GM12878 (cell line): ENCODE measurements around the gene PPP2R5C. TPM values are rescaled to one million over a fixed set of nuclear protein-coding genes. Genes with fewer than 3 reads are reported as not detected.

Source experiments
- ATAC-seq: fragments of 200-7000 bp; cut with Tn5 transposase; 3 replicates; pipeline ENCODE4 v1.9.1; 2020; ENCODE audit warnings: mild to moderate bottlenecking, moderate library complexity
- BruUV-seq: library from RNA; stranded (reverse); fragments of 400-500 nt; replicated peaks from 2 replicates; lab custom pipeline; 2021; lab: Mats Ljungman, UMichigan
- CTCF ChIA-PET: fragments of 300-600 bp; sonication (Branson Sonifier 250); formaldehyde crosslinking; extraction: SDS; loops from one replicate; lab custom pipeline; 2021; ENCODE audit warnings: inconsistent platforms; lab: Yijun Ruan, JAX
- POLR2A ChIA-PET: fragments of 350-600 bp; formaldehyde crosslinking; extraction: SDS; loops from one replicate; lab custom pipeline; 2021; ENCODE audit warnings: inconsistent platforms; lab: Charles Lee
- RAD21 ChIA-PET: fragments of 300-600 bp; sonication (Branson Sonifier 250); formaldehyde crosslinking; loops from one replicate; lab custom pipeline; 2023; ENCODE audit warnings: antibody characterized with exemption; ENCODE audit not compliant: unreplicated experiment; lab: Charles Lee
- SMC1A ChIA-PET: fragments of 300-600 bp; sonication (Branson Sonifier 250); formaldehyde crosslinking; loops from one replicate; lab custom pipeline; 2023; ENCODE audit not compliant: unreplicated experiment, uncharacterized antibody; lab: Charles Lee
- DNase-seq: peaks from one replicate; pipeline ENCODE4 v3.0.0-alpha.2; 2011; ENCODE audit warnings: low read depth, low spot score
- FAIRE-seq: peaks from 3 replicates; lab custom pipeline; 2011; peaks lifted over from hg19 to GRCh38; lab: Jason Lieb, UNC
- H2AFZ ChIP-seq: 2 replicates; pipeline ENCODE4 v1.6.0; 2011; ENCODE audit warnings: low read depth, low read length, control low read depth; ENCODE audit not compliant: control insufficient read depth
- H3K27ac ChIP-seq: 2 replicates; pipeline ENCODE4 v1.5.1; 2011; ENCODE audit warnings: control low read depth; ENCODE audit not compliant: control insufficient read depth, insufficient read depth
- H3K27me3 ChIP-seq, 2 experiments: replicated peaks in 1 of 2; 2 replicates each; pipeline versions ENCODE4 v1.6.0 to v1.6.1; 2011; ENCODE audit warnings: low read length in 1 of 2; ENCODE audit not compliant: control insufficient read depth in 2 of 2, insufficient read depth in 2 of 2
- H3K36me3 ChIP-seq, 2 experiments: 2 replicates each; pipeline ENCODE4 v1.5.1; 2011; ENCODE audit warnings: low read length in 1 of 2; ENCODE audit not compliant: control insufficient read depth in 2 of 2, insufficient read depth in 2 of 2
- H3K4me1 ChIP-seq: 2 replicates; pipeline ENCODE4 v1.6.1; 2011; ENCODE audit warnings: mild to moderate bottlenecking, low read length, moderate library complexity, mixed read lengths; ENCODE audit not compliant: control insufficient read depth, insufficient read depth
- H3K4me2 ChIP-seq: 2 replicates; pipeline ENCODE4 v1.6.0; 2011; ENCODE audit warnings: control low read depth; ENCODE audit not compliant: control insufficient read depth, insufficient read depth
- H3K4me3 ChIP-seq: fragments of 200-600 bp; sonication (generic); 2 replicates; pipeline ENCODE4 v1.5.1; 2016
- H3K79me2 ChIP-seq: 2 replicates; pipeline ENCODE4 v1.6.0; 2011; ENCODE audit warnings: low read length; ENCODE audit not compliant: control insufficient read depth, insufficient read depth
- H3K9ac ChIP-seq: 2 replicates; pipeline ENCODE4 v1.8.0; 2011; ENCODE audit warnings: low read length, control low read depth, mixed read lengths; ENCODE audit not compliant: control insufficient read depth, insufficient read depth
- H3K9me3 ChIP-seq: replicated peaks from 3 replicates; pipeline ENCODE4 v1.5.1; 2011; ENCODE audit warnings: mild to moderate bottlenecking, low read length; ENCODE audit not compliant: control insufficient read depth, insufficient read depth
- H4K20me1 ChIP-seq: 2 replicates; pipeline ENCODE4 v1.6.0; 2011; ENCODE audit not compliant: control insufficient read depth, insufficient read depth
- ASH2L ChIP-seq: fragments of 300-600, 200-600 bp; sonication (generic); IDR thresholded peaks from 2 replicates; pipeline ENCODE4 v1.6.1; 2017; ENCODE audit warnings: low read depth, mild to moderate bottlenecking, borderline replicate concordance
- ATF7 ChIP-seq: fragments of 450-650 bp; IDR thresholded peaks from 2 replicates; pipeline ENCODE4 v1.6.1; 2016; ENCODE audit warnings: low read depth, mild to moderate bottlenecking
- CBFB ChIP-seq: IDR thresholded peaks from 2 replicates; pipeline ENCODE4 v1.6.1; 2016; ENCODE audit warnings: antibody characterized with exemption, low read depth
- CBX5 ChIP-seq: sonication (generic); IDR thresholded peaks from 2 replicates; pipeline ENCODE4 v1.6.1; 2016; ENCODE audit warnings: low read depth, moderate library complexity, mild to moderate bottlenecking, inconsistent platforms
- EGR1 ChIP-seq, 2 experiments: IDR thresholded peaks; 1 replicate in 1 of 2; 2 replicates in 1 of 2; pipeline ENCODE4 v1.6.1; 2011 to 2012; ENCODE audit warnings: low read depth in 2 of 2, low read length in 2 of 2, borderline replicate concordance in 1 of 2, mild to moderate bottlenecking in 1 of 2, moderate library complexity in 1 of 2
- MTA3 ChIP-seq: IDR thresholded peaks from 2 replicates; pipeline ENCODE4 v1.6.1; 2012; ENCODE audit warnings: low read length, inconsistent platforms, borderline replicate concordance
- NFYB ChIP-seq: IDR thresholded peaks from 2 replicates; pipeline ENCODE4 v1.6.1; 2011; ENCODE audit warnings: low read depth, mild to moderate bottlenecking, low read length, improper control_type of control experiment, moderate library complexity; ENCODE audit not compliant: insufficient read depth
- NR2F1 ChIP-seq: fragments of 450-650 bp; conservative IDR thresholded peaks from 2 replicates; pipeline ENCODE4 v1.6.1; 2017; ENCODE audit warnings: mild to moderate bottlenecking
- PKNOX1 ChIP-seq: fragments of 450-650 bp; IDR thresholded peaks from 2 replicates; pipeline ENCODE4 v1.6.1; 2016; ENCODE audit warnings: mild to moderate bottlenecking
- PML ChIP-seq: IDR thresholded peaks from 2 replicates; pipeline ENCODE4 v1.6.1; 2012; ENCODE audit warnings: low read length, inconsistent platforms
- POLR2AphosphoS2 ChIP-seq: IDR thresholded peaks from 2 replicates; pipeline ENCODE4 v1.6.1; 2011; ENCODE audit warnings: low read depth, mild to moderate bottlenecking, low read length, improper control_type of control experiment, moderate library complexity
- RB1 ChIP-seq: fragments of 450-650 bp; formaldehyde crosslinking; IDR thresholded peaks from 2 replicates; pipeline ENCODE4 v1.6.1; 2017; ENCODE audit warnings: mild to moderate bottlenecking, borderline replicate concordance
- RCOR1 ChIP-seq: conservative IDR thresholded peaks from 2 replicates; pipeline ENCODE4 v1.6.1; 2012; ENCODE audit warnings: low read depth, low read length, improper control_type of control experiment
- SIX5 ChIP-seq: IDR thresholded peaks from 2 replicates; pipeline ENCODE4 v1.6.1; 2011; ENCODE audit warnings: mild to moderate bottlenecking, low read depth, low read length, moderate library complexity; ENCODE audit not compliant: severe bottlenecking
- SRF ChIP-seq, 2 experiments: IDR thresholded peaks; 2 replicates each; pipeline ENCODE4 v1.6.1; 2011; ENCODE audit warnings: low read depth in 2 of 2, low read length in 2 of 2, mild to moderate bottlenecking in 1 of 2, moderate library complexity in 1 of 2
- TCF12 ChIP-seq: IDR thresholded peaks from 2 replicates; pipeline ENCODE4 v1.6.1; 2011; ENCODE audit warnings: low read depth, mild to moderate bottlenecking, low read length
- ZNF274 ChIP-seq: IDR thresholded peaks from one replicate; pipeline ENCODE4 v1.8.0; 2011; ENCODE audit not compliant: insufficient read length, insufficient read depth
- ZNF384 ChIP-seq: IDR thresholded peaks from 2 replicates; pipeline ENCODE4 v1.6.1; 2012; ENCODE audit warnings: low read depth, mild to moderate bottlenecking, low read length, improper control_type of control experiment, borderline replicate concordance
- WGBS: methylation state at CpG from one replicate; pipeline ENCODE4 v1.1.6; 2016; ENCODE audit warnings: low lambda C conversion rate; ENCODE audit not compliant: insufficient replicate concordance, insufficient coverage; ENCODE audit errors: missing lambda C conversion rate; 5-methylcytosine and 5-hydroxymethylcytosine counted together
- in situ Hi-C: fragments of 300-500 bp; cut with MboI; formaldehyde crosslinking; loops from 9 replicates; pipeline ENCODE4 v1.14.3; 2018; ENCODE audit warnings: mixed read lengths
- intact Hi-C: fragments of 100-400 bp; cut with micrococcal nuclease; formaldehyde crosslinking; loops from one replicate; pipeline ENCODE4 v1.14.2; 2022; ENCODE audit not compliant: unreplicated experiment
- polyA plus RNA-seq, 11 experiments: library from polyadenylated mRNA; depleted of rRNA in 4 of 11; unstranded in 6 of 11; stranded (reverse) in 5 of 11; fragments of >200 nt; fragmentation: Nextera tagmentation in 4 of 11; fragmentation: Illumina TruSeq in 1 of 11; extraction: Ambion mirVana in 4 of 11; extraction: Trizol in 1 of 11; gene quantifications; 1 replicate in 1 of 11; 2 replicates in 10 of 11; pipeline versions ENCODE4 v1.2.1 to v1.2.3, GENCODE V29; 2011 to 2016; ENCODE audit warnings: inconsistent platforms in 2 of 11, missing spikeins in 2 of 11, low read depth in 1 of 11
- total RNA-seq, 4 experiments: library from RNA; depleted of rRNA in 3 of 4; stranded (reverse); fragments of >200 nt in 3 of 4; fragmentation: Illumina TruSeq in 1 of 4; extraction: Trizol in 1 of 4; gene quantifications; 2 replicates each; pipeline versions ENCODE4 v1.2.1 to v1.2.3, GENCODE V29; 2013 to 2021
- TF ChIP-seq, protein P1 (sequence below): fragments of 450-650 bp; IDR thresholded peaks from 2 replicates; pipeline ENCODE4 v1.6.1; 2017; ENCODE audit warnings: mild to moderate bottlenecking

Gene PPP2R5C
- total and polyA plus RNA-seq, 10 of the 15 experiments (the other 5 are each of a cell fraction or from before 2014, with no cell fraction given), result 106 to 199 (median 144) TPM

GRCh38 chr14:101736071-101736470, 25.4 kb upstream of the PPP2R5C start:
- H3K4me1 ChIP-seq, result peaks cover 10% of the 10 kb centered on the region
- intact Hi-C loops, result no loop called here
- no peaks in the 10 kb centered on the region for H3K79me2 ChIP-seq
- BruUV-seq, result no TSS peak
- H3K9ac ChIP-seq, result no peak overlapping the region
- no peak overlapping the region for H3K4me2 ChIP-seq
- no peaks in the 10 kb centered on the region for H3K27me3 ChIP-seq
- RAD21 ChIA-PET, result interaction anchor here (0.8 to 1.1 kb wide), 3 partner anchors 29 to 109 kb away, joined by 3 read pairs; no protein-coding TSS in a partner anchor
- FAIRE-seq, result no peak
- H2AFZ ChIP-seq, result no peak overlapping the region
- TF ChIP-seq ATF7 (no peak), ZNF274 (no peak), NR2F1 (no peak), POLR2AphosphoS2 (no peak), NFYB (no peak), PML (no peak), SIX5 (no peak), RB1 (no peak), RCOR1 (no peak), CBX5 (no peak), TCF12 (no peak), ZNF384 (no peak), ASH2L (no peak), MTA3 (no peak), SRF (IDR thresholded peaks at IDR 0.05; ENCODE audit: low read depth in 2 of 2, low read length in 2 of 2) (no peak), CBFB (no peak), PKNOX1 (no peak), EGR1 (IDR thresholded peaks at IDR 0.05; ENCODE audit: borderline replicate concordance in 1 of 2, low read depth in 2 of 2, low read length in 2 of 2) (no peak)
- TF ChIP-seq, protein P1, sequence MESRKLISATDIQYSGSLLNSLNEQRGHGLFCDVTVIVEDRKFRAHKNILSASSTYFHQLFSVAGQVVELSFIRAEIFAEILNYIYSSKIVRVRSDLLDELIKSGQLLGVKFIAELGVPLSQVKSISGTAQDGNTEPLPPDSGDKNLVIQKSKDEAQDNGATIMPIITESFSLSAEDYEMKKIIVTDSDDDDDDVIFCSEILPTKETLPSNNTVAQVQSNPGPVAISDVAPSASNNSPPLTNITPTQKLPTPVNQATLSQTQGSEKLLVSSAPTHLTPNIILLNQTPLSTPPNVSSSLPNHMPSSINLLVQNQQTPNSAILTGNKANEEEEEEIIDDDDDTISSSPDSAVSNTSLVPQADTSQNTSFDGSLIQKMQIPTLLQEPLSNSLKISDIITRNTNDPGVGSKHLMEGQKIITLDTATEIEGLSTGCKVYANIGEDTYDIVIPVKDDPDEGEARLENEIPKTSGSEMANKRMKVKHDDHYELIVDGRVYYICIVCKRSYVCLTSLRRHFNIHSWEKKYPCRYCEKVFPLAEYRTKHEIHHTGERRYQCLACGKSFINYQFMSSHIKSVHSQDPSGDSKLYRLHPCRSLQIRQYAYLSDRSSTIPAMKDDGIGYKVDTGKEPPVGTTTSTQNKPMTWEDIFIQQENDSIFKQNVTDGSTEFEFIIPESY, result no peak
- TF ChIP-seq, all 136 proteins: peak for 0
- Histone ChIP-seq H4K20me1 (no peaks in the 10 kb centered on the region), H3K9me3 (peaks cover 5% of the 10 kb centered on the region; the same call in 1 of the 3 replicates), H3K36me3 (no peaks in the 10 kb centered on the region), H3K4me3 (no peak overlapping the region), H3K27ac (no peak overlapping the region)
- ChIA-PET SMC1A (no interaction called here), CTCF (interaction anchor here (0.6 kb wide), 1 partner anchor 663 kb away, joined by 3 read pairs; no protein-coding TSS in a partner anchor), POLR2A (interaction anchor here (0.5 kb wide), 1 partner anchor 687 kb away, joined by 3 read pairs; no protein-coding TSS in a partner anchor)
- in situ Hi-C loops, result no loop called here
- WGBS, result 22% methylated on average over 4 of the region's 4 CpGs
- ATAC-seq, result no peak
- DNase-seq, result no peak
